Sigmoid colon (tissue), 4 donors: ENCODE measurements around the gene EVC.

Source experiments
- EP300 ChIP-seq, 4 donors: sonication (generic); formaldehyde crosslinking; IDR thresholded peaks; one replicate each; pipeline ENCODE4 v1.6.1; 2017; ENCODE audit warnings: antibody characterized with exemption in 4 of 4
- POLR2A ChIP-seq, 2 donors: fragments of 450-650 bp; IDR thresholded peaks; one replicate each; pipeline ENCODE4 v1.6.1; 2016; ENCODE audit warnings: antibody characterized with exemption in 2 of 2, mild to moderate bottlenecking in 2 of 2, moderate library complexity in 2 of 2
- POLR2AphosphoS5 ChIP-seq, 4 donors: sonication (generic); formaldehyde crosslinking; IDR thresholded peaks; one replicate each; pipeline ENCODE4 v1.6.1; 2017; ENCODE audit warnings: antibody characterized with exemption in 4 of 4
- TF ChIP-seq, protein P1 (sequence below), 4 experiments: fragments of 450-650 bp in 3 of 4; fragments of 200-600 bp in 1 of 4; IDR thresholded peaks; one replicate each; pipeline ENCODE4 v1.5.1; 2016 to 2019; ENCODE audit warnings: antibody characterized with exemption in 4 of 4, mild to moderate bottlenecking in 3 of 4, moderate library complexity in 2 of 4

GRCh38 chr4:5845035-5845905 is 134.3 kb downstream of the EVC start:
- TF ChIP-seq, protein P1, sequence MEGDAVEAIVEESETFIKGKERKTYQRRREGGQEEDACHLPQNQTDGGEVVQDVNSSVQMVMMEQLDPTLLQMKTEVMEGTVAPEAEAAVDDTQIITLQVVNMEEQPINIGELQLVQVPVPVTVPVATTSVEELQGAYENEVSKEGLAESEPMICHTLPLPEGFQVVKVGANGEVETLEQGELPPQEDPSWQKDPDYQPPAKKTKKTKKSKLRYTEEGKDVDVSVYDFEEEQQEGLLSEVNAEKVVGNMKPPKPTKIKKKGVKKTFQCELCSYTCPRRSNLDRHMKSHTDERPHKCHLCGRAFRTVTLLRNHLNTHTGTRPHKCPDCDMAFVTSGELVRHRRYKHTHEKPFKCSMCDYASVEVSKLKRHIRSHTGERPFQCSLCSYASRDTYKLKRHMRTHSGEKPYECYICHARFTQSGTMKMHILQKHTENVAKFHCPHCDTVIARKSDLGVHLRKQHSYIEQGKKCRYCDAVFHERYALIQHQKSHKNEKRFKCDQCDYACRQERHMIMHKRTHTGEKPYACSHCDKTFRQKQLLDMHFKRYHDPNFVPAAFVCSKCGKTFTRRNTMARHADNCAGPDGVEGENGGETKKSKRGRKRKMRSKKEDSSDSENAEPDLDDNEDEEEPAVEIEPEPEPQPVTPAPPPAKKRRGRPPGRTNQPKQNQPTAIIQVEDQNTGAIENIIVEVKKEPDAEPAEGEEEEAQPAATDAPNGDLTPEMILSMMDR (IDR thresholded peaks at IDR 0.05): no peak
- no peak for TF ChIP-seq POLR2AphosphoS5 (IDR thresholded peaks at IDR 0.05)
- no peak for TF ChIP-seq EP300 (IDR thresholded peaks at IDR 0.05)
- no peak for TF ChIP-seq POLR2A (IDR thresholded peaks at IDR 0.05)
